ENCODE measurements around the gene CCM2L.
A peak's percentile ranks its signal among the peaks of the same experiment; 100 is the strongest.

The CCM2L gene

DNA sequence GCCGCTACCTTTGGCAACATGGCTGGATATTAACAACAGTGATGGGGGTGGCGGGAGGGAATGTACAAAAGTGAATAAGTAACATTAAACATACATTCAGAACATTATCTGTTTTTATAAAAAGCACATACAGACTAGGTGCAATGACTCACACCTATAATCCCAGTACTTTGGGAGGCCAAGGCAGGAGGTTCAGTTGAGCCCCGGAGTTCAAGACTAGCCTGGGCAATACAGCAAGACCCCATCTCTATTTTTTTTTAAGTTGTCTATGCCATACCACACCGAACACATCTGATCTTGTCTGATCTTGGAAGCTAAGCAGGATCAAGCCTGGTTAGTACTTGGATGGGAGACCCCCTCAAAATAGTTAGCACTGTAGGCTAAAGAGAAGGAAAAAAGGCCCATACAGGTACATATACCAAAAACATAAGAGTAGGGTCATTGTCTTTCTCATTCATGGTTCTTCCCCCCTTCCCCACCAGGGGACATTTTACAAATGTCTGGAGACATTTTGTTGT is 40.1 kb downstream of the CCM2L start:
- H3K4me1 ChIP-seq (ENCODE audit: insufficient read depth, low read length) = no peaks in the 10 kb centered on the region
- no peak overlapping the region for H3K9ac ChIP-seq (ENCODE audit: low read depth, low read length)
- H3K9me3 ChIP-seq (ENCODE audit: control insufficient read depth, insufficient read depth, low read length) = no peaks in the 10 kb centered on the region; the same call in 1 of the 2 replicates

DNA sequence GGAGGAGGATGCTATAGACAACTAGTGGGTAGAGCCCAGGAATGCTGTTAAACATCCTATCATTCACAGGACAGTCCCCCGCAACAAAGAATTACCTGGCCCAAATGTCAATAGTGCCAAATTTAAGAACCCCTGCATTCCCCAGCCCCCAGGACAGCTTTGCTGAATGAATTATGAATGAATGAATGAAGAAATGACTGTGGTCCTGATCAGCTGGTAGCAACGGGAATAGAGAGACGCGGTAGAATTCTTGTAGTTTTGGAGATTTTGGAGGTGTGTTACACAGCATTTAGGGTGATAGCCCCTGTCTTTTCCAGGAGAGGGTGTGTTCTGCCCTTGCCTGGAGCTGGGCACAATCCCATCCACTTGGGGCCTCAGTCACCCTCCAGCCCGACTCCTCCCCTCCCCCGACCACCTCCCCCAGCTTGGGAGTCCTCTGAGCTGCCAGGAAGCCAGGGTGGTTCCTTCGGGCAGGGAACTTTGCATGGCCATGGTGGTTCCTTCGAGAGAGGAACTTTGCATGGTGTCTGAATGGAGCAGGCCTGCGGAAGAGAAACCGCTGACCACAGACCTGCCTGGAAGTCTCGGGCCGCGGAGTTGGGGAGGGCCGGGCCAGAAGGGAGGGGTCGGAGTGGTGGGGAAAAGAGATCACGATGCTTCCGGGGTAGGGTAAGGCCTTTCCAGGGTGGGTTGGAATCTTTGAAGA is 40.8 kb downstream of the CCM2L start:
- peak overlapping the region; percentile 57; the same call in 1 of the 2 replicates for H3K9ac ChIP-seq (ENCODE audit: low read depth, low read length)
- H3K9me3 ChIP-seq (ENCODE audit: control insufficient read depth, insufficient read depth, low read length) = no peaks in the 10 kb centered on the region; the same call in 1 of the 2 replicates
- no peaks in the 10 kb centered on the region for H3K36me3 ChIP-seq (ENCODE audit: insufficient read depth, low read length)
- H3K4me1 ChIP-seq (ENCODE audit: insufficient read depth, low read length) = no peaks in the 10 kb centered on the region

More for the DNA sequence above, 40.1 kb downstream of the CCM2L start:
- no peaks in the 10 kb centered on the region for H3K36me3 ChIP-seq (ENCODE audit: insufficient read depth, low read length)

DNA sequence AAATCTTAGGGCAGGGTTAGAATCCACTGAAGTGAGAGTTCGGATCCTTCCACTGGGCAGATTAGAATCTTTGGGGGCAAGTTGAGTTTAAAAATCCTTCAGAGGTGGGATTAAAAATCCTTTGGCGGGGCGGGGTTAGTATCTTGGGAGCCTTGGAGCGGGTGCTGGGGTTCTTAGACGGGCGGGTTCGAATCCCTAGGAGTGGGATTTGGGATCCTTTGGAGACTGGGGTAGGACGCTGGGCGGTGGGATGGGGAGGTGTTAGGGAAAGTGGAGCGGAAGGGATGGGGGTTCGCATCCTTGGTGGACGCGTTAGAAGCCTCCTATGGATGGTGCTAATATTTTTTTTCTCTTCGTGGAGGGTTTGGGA is 41.5 kb downstream of the CCM2L start:
- H3K36me3 ChIP-seq (ENCODE audit: insufficient read depth, low read length) = no peaks in the 10 kb centered on the region
- H3K4me1 ChIP-seq (ENCODE audit: insufficient read depth, low read length) = no peaks in the 10 kb centered on the region
- peak overlapping the region; percentile 57; the same call in 1 of the 2 replicates for H3K9ac ChIP-seq (ENCODE audit: low read depth, low read length)
- H3K9me3 ChIP-seq (ENCODE audit: control insufficient read depth, insufficient read depth, low read length) = no peaks in the 10 kb centered on the region; the same call in 1 of the 2 replicates

DNA sequence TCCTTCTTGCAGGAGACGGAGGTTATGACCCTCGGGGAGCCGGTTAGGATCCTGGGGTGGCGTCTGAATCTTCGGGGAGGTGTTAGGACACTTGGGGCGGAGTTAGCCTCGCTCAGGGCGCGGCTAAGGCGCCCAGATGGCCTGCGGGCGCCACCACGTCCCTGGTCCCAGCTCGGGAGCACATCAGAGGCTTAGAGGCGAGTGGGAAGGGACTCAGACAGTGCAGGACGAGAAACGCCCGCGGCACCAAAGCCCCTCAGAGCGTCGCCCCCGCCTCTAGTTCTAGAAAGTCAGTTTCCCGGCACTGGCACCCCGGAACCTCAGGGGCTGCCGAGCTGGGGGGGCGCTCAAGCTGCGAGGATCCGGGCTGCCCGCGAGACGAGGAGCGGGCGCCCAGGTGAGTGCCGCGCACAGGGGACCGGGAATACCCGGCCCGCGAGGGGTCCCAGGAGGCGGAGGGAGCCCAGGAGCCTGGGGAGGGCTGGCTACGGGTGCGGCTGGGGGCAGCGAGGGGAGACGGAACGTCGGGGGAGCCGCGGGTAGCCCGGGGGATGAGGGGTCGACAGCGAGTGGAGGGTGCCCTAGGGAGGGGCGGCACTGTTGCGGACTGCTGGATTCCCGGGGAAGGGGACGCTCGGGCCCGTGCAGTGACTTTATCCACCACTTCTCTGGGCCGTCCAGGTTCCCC is 42.0 kb downstream of the CCM2L start, which contains the start of gene HCK:
TSS of gene HCK (plus strand) at position 153 of the 688 bp plus-strand sequence.
- H3K9ac ChIP-seq (ENCODE audit: low read depth, low read length) = peak within 1 kb of the TSS; percentile 57; the same call in 1 of the 2 replicates
- H3K36me3 ChIP-seq (ENCODE audit: insufficient read depth, low read length) = no peaks in the 10 kb centered on the region
- H3K9me3 ChIP-seq (ENCODE audit: control insufficient read depth, insufficient read depth, low read length) = no peaks in the 10 kb centered on the region; the same call in 1 of the 2 replicates
- no peaks in the 10 kb centered on the region for H3K4me1 ChIP-seq (ENCODE audit: insufficient read depth, low read length)

DNA sequence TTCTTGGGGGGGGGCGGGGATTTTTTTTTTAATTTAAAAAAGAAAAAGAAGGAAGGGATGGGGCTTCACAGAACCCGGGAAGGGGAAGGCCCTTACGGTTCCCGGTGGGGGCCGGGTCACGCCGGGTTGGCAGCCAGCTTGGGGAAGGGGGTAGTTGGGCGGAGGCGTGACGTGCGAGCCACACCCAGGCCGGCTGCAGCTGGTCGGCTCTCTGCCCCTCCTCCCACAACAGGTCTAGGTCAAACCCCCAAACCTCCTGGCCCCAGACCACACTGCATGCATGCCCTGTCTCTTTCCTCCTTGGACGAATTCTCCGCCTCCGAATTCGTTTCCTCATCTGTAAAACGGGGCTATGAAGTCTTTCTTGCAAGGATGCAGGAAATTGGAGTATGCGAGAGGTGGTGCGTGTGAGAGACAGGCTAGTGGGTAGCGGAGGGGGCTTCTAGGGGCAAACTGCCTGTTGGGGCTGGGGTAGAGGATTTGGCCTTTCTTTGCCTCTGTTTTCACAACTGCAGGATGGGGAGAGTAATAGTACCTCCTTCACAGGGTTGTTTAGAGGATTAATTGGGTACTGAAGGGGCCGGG is 42.6 kb downstream of the CCM2L start:
- H3K9me3 ChIP-seq (ENCODE audit: control insufficient read depth, insufficient read depth, low read length) = no peaks in the 10 kb centered on the region; the same call in 1 of the 2 replicates
- H3K9ac ChIP-seq (ENCODE audit: low read depth, low read length) = peak overlapping the region; percentile 57; the same call in 1 of the 2 replicates
- no peaks in the 10 kb centered on the region for H3K36me3 ChIP-seq (ENCODE audit: insufficient read depth, low read length)
- no peaks in the 10 kb centered on the region for H3K4me1 ChIP-seq (ENCODE audit: insufficient read depth, low read length)

DNA sequence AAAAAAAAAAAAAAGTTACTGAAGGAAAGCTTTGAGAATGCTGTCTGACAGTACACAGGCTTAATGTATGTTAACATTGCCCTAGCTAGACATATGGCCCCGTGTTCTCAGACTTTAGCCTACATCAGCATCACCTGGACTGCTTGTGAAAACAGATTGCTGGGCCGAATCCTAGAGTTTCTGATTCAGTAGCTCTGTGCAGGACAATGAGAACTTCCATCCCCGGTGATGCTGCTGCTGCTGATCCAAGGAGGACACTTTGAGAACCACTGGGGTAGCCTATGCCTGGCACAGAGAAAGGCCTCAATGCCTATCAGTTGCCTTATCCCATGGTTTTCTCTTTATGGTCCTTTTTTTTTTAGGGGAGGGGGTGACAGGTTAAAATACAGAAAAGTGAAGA is 43.4 kb downstream of the CCM2L start:
- Histone ChIP-seq H3K36me3 (ENCODE audit: insufficient read depth, low read length) (no peaks in the 10 kb centered on the region), H3K9me3 (ENCODE audit: control insufficient read depth, insufficient read depth, low read length) (no peaks in the 10 kb centered on the region; the same call in 1 of the 2 replicates), H3K9ac (ENCODE audit: low read depth, low read length) (no peak overlapping the region), H3K4me1 (ENCODE audit: insufficient read depth, low read length) (no peaks in the 10 kb centered on the region)

DNA sequence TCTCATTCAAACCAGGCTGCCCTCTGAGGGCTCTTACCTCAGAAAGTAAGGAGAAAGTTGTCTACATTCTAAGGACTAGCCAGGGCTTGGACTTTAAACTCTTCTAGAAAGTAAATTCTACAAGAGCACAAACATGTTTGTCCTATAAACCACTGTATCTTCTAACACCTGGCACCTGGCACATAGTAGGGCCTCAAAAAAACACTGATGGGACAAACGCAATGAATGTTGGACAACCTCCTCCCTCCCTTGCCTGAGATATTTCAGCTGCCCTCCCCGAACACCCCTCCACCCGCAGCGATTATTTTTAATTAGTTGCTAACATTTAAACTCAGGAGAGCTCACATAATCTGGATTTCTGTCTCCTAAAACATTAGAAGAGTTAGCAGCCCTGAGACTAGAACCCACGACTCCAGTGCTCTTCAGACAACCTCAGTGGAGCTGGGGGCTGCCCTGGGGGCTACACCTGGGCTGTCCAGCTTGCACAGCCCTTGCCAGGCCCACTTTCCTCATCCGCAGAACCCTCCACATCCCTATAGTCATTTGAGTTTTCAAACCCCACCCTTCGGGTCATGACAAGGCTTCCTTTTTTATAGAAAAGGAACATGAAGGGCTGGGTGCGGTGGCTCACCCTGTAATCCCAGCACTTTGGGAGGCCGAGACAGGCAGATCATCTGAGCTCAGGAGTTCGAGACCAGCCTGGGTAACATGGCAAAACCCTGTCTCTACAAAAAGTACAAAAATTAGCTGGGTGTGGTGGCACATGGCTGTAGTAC is 46.7 kb downstream of the CCM2L start:
- Histone ChIP-seq H3K9me3 (ENCODE audit: control insufficient read depth, insufficient read depth, low read length) (no peaks in the 10 kb centered on the region; the same call in 1 of the 2 replicates), H3K9ac (ENCODE audit: low read depth, low read length) (no peak overlapping the region)

DNA sequence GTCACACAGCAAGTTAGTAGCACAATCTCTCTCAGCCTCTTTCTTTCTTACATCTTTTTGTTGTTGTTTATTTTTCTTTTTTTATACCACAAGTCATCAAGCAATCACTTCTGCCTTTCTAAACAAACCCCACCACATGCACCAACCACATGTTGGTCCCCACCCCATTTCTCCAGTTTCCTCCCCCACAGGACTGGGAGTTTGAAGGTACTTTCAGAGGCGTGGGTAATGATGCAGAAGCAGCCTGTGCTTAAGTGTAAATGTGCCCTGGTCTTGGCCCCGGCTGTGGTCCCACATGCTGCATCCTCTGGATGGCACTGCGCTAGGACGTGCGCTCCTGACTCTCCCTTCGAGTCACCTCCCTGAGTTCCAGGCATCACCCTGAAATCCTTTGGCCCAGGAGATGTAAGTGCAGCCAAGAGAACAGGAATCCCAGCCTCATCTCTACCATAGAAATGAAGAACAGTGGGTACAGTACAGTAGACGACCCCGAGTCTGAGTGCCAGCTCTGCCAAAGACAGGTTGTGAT is 47.5 kb downstream of the CCM2L start:
- H3K9ac ChIP-seq (ENCODE audit: low read depth, low read length) = no peak overlapping the region
- H3K4me1 ChIP-seq (ENCODE audit: insufficient read depth, low read length) = no peaks in the 10 kb centered on the region
- H3K36me3 ChIP-seq (ENCODE audit: insufficient read depth, low read length) = no peaks in the 10 kb centered on the region
- no peaks in the 10 kb centered on the region; the same call in 1 of the 2 replicates for H3K9me3 ChIP-seq (ENCODE audit: control insufficient read depth, insufficient read depth, low read length)

More for the DNA sequence above, 46.7 kb downstream of the CCM2L start:
- Histone ChIP-seq H3K36me3 (ENCODE audit: insufficient read depth, low read length) (no peaks in the 10 kb centered on the region), H3K4me1 (ENCODE audit: insufficient read depth, low read length) (no peaks in the 10 kb centered on the region)

DNA sequence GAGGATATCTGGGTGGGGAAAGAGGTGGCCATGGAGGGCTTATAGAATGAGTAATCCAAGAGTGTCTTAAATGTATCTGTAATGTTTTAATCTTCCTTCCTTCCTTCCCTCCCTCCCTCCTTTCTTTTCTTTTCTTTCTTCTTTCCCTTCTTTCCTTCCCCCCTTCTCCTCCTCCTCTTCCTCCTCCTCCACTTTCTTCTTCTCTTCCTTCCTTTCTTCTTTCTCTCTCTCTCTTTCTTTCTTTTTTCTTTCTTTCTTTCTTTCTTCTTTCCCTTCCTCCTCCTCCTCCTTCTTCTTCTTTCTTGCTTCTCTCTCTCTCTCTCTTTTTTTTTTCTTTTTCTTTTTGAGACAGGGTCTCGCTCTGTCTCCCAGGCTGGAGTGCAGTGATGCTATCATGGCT is 49.0 kb downstream of the CCM2L start:
- Histone ChIP-seq H3K4me1 (ENCODE audit: insufficient read depth, low read length) (no peaks in the 10 kb centered on the region), H3K36me3 (ENCODE audit: insufficient read depth, low read length) (no peaks in the 10 kb centered on the region), H3K9me3 (ENCODE audit: control insufficient read depth, insufficient read depth, low read length) (no peaks in the 10 kb centered on the region), H3K9ac (ENCODE audit: low read depth, low read length) (no peak overlapping the region)

DNA sequence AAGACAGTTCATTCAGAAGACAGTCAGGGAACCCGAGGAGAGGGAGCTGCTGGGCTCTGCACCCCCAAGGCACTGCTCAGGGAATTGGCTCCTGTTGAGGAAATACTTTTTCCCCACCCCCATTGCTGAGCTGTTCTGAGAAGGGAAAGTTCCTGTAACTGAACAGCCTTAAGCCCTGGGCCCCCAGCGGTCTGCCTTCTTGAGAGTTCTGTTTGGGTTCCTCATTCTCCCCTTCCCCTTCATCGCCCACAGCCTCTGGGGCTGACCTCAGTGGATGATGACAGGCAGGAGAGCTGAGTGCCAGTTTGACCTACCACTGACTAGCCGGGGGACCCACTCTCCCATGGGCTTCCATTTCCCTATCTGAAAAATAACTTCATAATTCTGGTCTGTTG is 52.5 kb downstream of the CCM2L start:
- no peaks in the 10 kb centered on the region for H3K36me3 ChIP-seq (ENCODE audit: insufficient read depth, low read length)
- H3K9me3 ChIP-seq (ENCODE audit: control insufficient read depth, insufficient read depth, low read length) = no peaks in the 10 kb centered on the region
- peaks cover 11% of the 10 kb centered on the region; the same call in 1 of the 2 replicates for H3K4me1 ChIP-seq (ENCODE audit: insufficient read depth, low read length)
- H3K9ac ChIP-seq (ENCODE audit: low read depth, low read length) = no peak overlapping the region

DNA sequence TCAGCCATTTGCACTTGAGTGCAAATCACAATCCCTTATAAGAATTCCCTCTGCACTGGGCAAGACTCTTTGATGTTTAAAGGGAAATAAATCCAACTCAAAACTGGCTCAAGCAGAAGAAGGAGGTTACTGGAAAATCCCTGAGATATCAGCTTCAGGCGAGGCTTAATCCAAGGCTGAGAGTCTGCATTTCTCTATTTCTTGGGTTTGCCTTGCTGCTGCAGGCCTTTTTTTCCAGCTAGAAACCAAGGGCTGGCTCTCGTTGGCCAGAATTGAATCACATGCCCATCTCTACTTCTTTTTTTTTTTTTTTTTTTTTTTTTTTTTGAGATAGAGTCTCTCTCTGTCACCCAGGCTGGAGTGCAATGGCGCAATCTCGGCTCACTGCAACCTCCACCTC is 53.5 kb downstream of the CCM2L start:
- H3K9me3 ChIP-seq (ENCODE audit: control insufficient read depth, insufficient read depth, low read length) = no peaks in the 10 kb centered on the region
- no peak overlapping the region for H3K9ac ChIP-seq (ENCODE audit: low read depth, low read length)
- H3K4me1 ChIP-seq (ENCODE audit: insufficient read depth, low read length) = peaks cover 11% of the 10 kb centered on the region; the same call in 1 of the 2 replicates
- H3K36me3 ChIP-seq (ENCODE audit: insufficient read depth, low read length) = no peaks in the 10 kb centered on the region

DNA sequence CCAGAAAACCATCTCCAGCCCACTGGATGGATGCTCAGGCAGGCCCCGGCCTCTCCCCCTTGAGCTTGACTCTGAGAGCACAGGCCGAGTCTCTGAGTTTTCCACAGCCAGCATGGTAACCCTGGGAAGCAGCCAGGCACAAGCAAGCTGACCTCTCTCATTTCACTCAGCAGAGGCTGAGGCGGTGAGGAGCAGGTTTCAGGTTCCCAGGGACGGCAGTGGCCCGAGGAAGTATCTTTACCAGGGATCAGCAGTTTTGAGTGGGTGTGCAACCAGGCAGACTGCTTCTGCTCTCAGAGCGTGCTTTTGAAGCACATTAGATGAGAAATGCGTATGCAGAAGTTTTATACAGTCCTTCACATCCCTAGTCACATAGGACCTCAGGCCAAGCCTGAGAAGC is 54.4 kb downstream of the CCM2L start:
- Histone ChIP-seq H3K36me3 (ENCODE audit: insufficient read depth, low read length) (no peaks in the 10 kb centered on the region), H3K4me1 (ENCODE audit: insufficient read depth, low read length) (peaks cover 11% of the 10 kb centered on the region; the same call in 1 of the 2 replicates), H3K9me3 (ENCODE audit: control insufficient read depth, insufficient read depth, low read length) (no peaks in the 10 kb centered on the region), H3K9ac (ENCODE audit: low read depth, low read length) (no peak overlapping the region)

DNA sequence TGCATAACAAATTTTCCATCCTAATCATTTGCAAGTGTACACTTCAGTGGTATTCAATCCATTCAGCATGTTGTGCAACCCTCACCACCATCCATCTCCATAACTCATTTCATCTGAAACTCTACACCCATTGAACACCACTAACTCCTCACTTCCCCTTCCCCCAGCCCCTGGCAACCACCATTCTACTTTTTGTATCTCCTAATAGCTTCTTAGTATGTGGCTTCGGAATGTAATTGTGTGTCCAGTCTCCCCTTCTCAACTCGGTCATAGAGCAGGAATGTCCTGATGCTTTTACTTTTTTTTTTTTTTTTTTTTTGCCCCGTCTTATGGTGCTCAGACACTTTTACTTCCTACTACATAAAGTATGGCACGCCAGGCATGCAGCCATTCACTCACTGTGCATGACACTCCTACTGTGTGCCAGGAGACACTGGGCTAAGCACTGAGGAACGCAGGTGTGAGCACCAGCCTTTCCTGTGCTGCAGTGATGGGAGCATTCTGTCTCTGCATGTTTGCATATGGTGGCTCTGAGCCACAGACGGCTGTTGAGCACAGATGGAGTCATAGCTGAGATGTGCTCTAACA is 57.1 kb downstream of the CCM2L start:
- no peak overlapping the region for H3K9ac ChIP-seq (ENCODE audit: low read depth, low read length)
- H3K36me3 ChIP-seq (ENCODE audit: insufficient read depth, low read length) = no peaks in the 10 kb centered on the region
- no peaks in the 10 kb centered on the region for H3K9me3 ChIP-seq (ENCODE audit: control insufficient read depth, insufficient read depth, low read length)
- H3K4me1 ChIP-seq (ENCODE audit: insufficient read depth, low read length) = peaks cover 11% of the 10 kb centered on the region; the same call in 1 of the 2 replicates
